Common myeloid progenitor, CD34-positive (primary cell): ENCODE results near the gene SLX9.

Experiments used
- CTCF ChIA-PET: fragments of 350-600 bp; sonication (Branson Sonifier 250); formaldehyde crosslinking; loops from one replicate; lab custom pipeline; 2021; ENCODE audit warnings: antibody characterized with exemption; lab: Charles Lee
- POLR2A ChIA-PET: fragments of 350-600 bp; sonication (Branson Sonifier 250); formaldehyde crosslinking; loops from one replicate; lab custom pipeline; 2021; ENCODE audit warnings: antibody characterized with exemption; lab: Charles Lee
- DNase-seq, 3 donors: peaks; one replicate each; pipeline versions ENCODE4 v3.0.0 to v3.0.0-alpha.2; 2013
- H3K27ac ChIP-seq, 2 experiments: 1 replicate in 1 of 2; 2 replicates in 1 of 2; pipeline ENCODE4 v1.7.0; 2013; ENCODE audit warnings: inconsistent platforms in 2 of 2, low read length in 2 of 2, mild to moderate bottlenecking in 2 of 2, low read depth in 1 of 2, moderate library complexity in 1 of 2; ENCODE audit not compliant: severe bottlenecking in 2 of 2, insufficient read depth in 1 of 2, poor library complexity in 1 of 2
- H3K27me3 ChIP-seq, 5 experiments: replicated peaks in 2 of 5; 1 replicate in 3 of 5; 2 replicates in 2 of 5; pipeline versions ENCODE4 v1.6.1 to v1.7.0; 2013; ENCODE audit warnings: low read length in 4 of 5, mild to moderate bottlenecking in 2 of 5, moderate library complexity in 2 of 5, inconsistent platforms in 1 of 5; ENCODE audit not compliant: insufficient read depth in 5 of 5, control insufficient read depth in 4 of 5
- H3K36me3 ChIP-seq, 4 experiments: 1 replicate in 2 of 4; 2 replicates in 2 of 4; pipeline versions ENCODE4 v1.6.1 to v1.7.0; 2013; ENCODE audit warnings: low read length in 3 of 4, control low read depth in 1 of 4, mild to moderate bottlenecking in 1 of 4; ENCODE audit not compliant: control insufficient read depth in 4 of 4, insufficient read depth in 4 of 4
- H3K4me1 ChIP-seq, 4 experiments: 1 replicate in 3 of 4; 2 replicates in 1 of 4; pipeline versions ENCODE4 v1.6.1 to v1.7.1; 2013; ENCODE audit warnings: low read length in 3 of 4, mild to moderate bottlenecking in 3 of 4, control low read depth in 1 of 4, inconsistent platforms in 1 of 4, moderate library complexity in 1 of 4; ENCODE audit not compliant: control insufficient read depth in 4 of 4, insufficient read depth in 4 of 4; ENCODE audit errors: control extremely low read depth in 1 of 4
- H3K4me3 ChIP-seq, 7 experiments: 1 replicate in 4 of 7; 2 replicates in 3 of 7; pipeline versions ENCODE4 v1.5.1 to v1.7.0; 2013; ENCODE audit warnings: mild to moderate bottlenecking in 7 of 7, low read length in 6 of 7, moderate library complexity in 6 of 7, inconsistent platforms in 2 of 7, low read depth in 2 of 7, control low read depth in 1 of 7; ENCODE audit not compliant: insufficient read depth in 4 of 7, control insufficient read depth in 1 of 7; ENCODE audit errors: extremely low read depth in 1 of 7
- H3K9me3 ChIP-seq, 5 experiments: 1 replicate in 4 of 5; 2 replicates in 1 of 5; pipeline versions ENCODE4 v1.6.1 to v1.7.1; 2013; ENCODE audit warnings: low read length in 4 of 5, mild to moderate bottlenecking in 2 of 5, inconsistent platforms in 1 of 5, low read depth in 1 of 5, moderate library complexity in 1 of 5; ENCODE audit not compliant: control insufficient read depth in 4 of 5, insufficient read depth in 2 of 5; ENCODE audit errors: control extremely low read depth in 1 of 5
- WGBS: methylation state at CpG from one replicate; pipeline ENCODE4 v1.1.5; 2013; ENCODE audit not compliant: insufficient coverage; 5-methylcytosine and 5-hydroxymethylcytosine counted together

The SLX9 gene

DNA sequence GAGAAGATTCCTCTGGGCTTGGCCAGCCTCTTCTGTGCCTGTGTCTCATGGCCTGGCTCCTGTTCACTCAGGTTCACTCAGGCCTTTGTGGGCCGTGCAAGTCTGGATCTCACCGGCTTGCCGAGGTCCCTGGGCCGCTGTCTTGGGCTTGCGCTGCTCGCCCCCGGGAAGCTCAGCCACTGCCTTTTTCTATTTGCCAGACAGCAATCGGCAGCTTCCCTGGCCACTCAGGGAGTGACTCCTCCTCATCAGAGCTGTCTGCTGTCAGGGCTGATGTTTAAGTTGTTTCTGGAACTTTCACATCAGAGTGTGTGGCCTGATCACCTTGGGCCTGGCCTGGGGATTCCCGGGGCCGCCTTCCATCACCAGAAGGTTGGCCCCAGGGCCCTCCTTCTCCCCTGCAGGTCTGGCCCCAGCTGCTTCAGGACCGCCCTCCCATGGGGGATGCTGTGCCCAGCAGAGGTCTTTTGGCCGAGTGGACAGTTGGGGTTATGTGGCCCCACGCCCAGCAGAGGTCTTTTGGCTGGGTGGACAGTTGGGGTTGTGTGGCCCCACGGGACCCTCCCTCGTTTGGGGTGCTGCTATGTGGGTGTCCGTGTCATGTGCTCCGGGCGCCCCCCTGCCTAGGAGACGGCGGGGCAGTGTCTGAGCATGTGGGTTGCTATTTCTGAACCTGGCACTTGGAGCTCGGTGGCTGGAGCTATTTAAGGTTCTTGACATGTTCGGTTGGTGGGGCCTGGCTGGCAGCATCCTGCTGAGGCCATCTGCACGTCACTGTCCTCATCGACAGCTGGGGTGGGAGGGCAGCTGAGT is 12.5 kb downstream of the SLX9 start:
- peaks cover 0 to 4% (median 0%) of the 10 kb centered on the region in 4 experiments for H3K4me1 ChIP-seq
- 95% methylated on average over 23 of the region's 24 CpGs for WGBS
- no peak overlapping the region for H3K4me3 ChIP-seq
- ChIA-PET POLR2A (no interaction called here), CTCF (interaction anchor here (0.6 to 13.3 kb wide), 6 partner anchors 11 to 449 kb away, joined by 3 to 196 read pairs (median 40); no protein-coding TSS in a partner anchor)
- peaks cover 4 to 87% (median 41%) of the 10 kb centered on the region in 4 experiments for H3K36me3 ChIP-seq
- H3K27ac ChIP-seq = no peak overlapping the region
- no peaks in the 10 kb centered on the region for H3K9me3 ChIP-seq
- no peak for DNase-seq
- H3K27me3 ChIP-seq = no peaks in the 10 kb centered on the region

DNA sequence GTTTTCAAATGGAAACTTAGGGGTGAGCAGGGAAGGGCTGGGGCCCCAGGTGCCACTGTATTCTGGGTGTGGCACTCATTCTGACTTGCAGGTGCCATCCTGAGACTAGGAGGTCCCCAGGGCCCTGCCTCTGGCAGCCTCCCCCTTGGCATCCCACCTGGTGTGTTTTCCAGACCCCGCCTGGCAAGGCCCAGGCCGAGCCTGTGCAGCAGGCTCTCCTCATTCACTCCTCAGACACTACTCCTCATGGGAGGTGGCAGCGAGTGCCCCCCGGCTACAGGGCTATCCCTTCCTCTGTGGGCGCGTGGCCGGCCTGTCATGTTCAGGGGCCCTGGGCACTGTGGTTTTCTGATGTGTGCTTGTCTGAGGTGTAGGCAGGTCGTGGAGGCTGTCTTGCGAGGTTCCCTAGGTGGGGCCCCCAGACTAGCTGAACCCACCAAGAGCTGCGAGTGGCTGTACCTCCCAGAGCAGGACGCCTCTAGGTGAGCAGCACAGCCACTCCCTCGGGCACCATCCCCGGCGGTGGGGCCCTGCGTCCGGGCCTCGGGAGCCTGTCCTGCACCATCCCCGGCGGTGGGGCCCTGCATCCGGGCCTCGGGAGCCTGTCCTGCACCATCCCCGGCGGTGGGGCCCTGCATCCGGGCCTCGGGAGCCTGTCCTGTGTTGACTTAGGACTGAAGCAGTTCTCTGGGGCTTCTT is 13.2 kb downstream of the SLX9 start:
- Histone ChIP-seq H3K4me3 (no peak overlapping the region), H3K4me1 (peaks cover 0 to 4% (median 0%) of the 10 kb centered on the region in 4 experiments), H3K36me3 (peaks cover 2 to 87% (median 42%) of the 10 kb centered on the region in 4 experiments), H3K9me3 (no peaks in the 10 kb centered on the region), H3K27me3 (no peaks in the 10 kb centered on the region), H3K27ac (no peak overlapping the region)
- no peak for DNase-seq
- 97% methylated on average over 20 of the region's 25 CpGs for WGBS
- ChIA-PET CTCF (interaction anchor here (0.6 to 13.3 kb wide), 7 partner anchors 10 to 449 kb away, joined by 3 to 196 read pairs (median 5); no protein-coding TSS in a partner anchor), POLR2A (no interaction called here)

DNA sequence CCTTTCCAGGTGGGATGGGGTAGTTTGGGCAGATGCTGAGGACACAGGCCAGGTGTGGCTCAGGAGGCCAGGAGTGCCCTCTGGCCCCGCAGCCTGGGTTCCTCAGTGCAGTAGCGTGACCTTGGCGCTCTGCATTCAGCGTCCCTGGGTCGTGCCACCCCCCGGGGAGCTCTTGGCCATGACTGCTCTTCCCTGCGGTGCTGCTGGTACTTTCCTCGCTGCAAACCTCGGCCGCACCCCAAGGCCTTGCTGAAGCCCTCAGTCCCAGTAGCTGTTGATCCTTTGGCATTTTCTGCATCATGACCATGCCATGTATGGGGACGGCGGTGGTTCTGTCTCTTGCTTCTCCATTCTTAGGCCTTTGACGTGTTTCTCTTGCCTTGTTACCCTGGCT is 13.8 kb downstream of the SLX9 start:
- no peak for DNase-seq
- Histone ChIP-seq H3K27me3 (no peaks in the 10 kb centered on the region), H3K9me3 (no peaks in the 10 kb centered on the region), H3K4me1 (peaks cover 0 to 4% (median 0%) of the 10 kb centered on the region in 4 experiments), H3K4me3 (no peak overlapping the region), H3K36me3 (peaks cover 2 to 88% (median 47%) of the 10 kb centered on the region in 4 experiments), H3K27ac (no peak overlapping the region)
- CTCF ChIA-PET = interaction anchor here (1.2 to 13.3 kb wide), 5 partner anchors 10 to 185 kb away, joined by 3 to 196 read pairs (median 74); no protein-coding TSS in a partner anchor
- WGBS = 96% methylated on average over 12 of the region's 13 CpGs
- POLR2A ChIA-PET = no interaction called here

DNA sequence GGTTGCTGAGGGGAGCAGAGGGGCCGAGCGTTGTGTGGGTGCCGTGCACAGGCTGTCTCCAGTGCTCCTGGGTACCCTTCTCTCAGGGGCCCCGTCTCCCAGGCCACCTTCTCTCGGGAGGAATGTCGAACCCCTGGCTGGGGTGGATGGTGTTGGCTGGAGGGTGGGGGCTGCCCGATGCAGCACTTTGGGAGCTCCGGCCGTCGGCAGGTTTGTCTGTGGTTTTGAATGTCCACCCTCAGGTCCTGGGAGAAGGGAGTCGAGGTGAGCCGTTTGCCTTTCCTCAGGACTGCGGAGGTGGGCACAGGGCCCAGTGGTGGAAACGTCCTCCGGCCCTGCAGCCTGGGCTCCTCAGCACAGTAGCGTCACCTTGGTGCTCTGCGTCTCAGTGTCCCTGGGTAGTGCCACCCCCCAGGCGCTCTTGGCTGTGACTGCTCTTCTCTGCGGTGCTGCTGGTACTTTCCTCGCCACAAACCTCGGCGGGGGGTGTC is 14.5 kb downstream of the SLX9 start:
- Histone ChIP-seq H3K36me3 (peaks cover 2 to 86% (median 48%) of the 10 kb centered on the region in 4 experiments), H3K4me1 (peaks cover 0 to 4% (median 0%) of the 10 kb centered on the region in 4 experiments), H3K27me3 (no peaks in the 10 kb centered on the region), H3K27ac (no peak overlapping the region), H3K9me3 (no peaks in the 10 kb centered on the region), H3K4me3 (no peak overlapping the region)
- ChIA-PET CTCF (interaction anchor here (1.2 to 13.3 kb wide), 4 partner anchors 9 to 184 kb away, joined by 3 to 196 read pairs (median 134); no protein-coding TSS in a partner anchor), POLR2A (no interaction called here)
- WGBS = 99% methylated on average over 15 of the region's 22 CpGs
- DNase-seq = no peak

DNA sequence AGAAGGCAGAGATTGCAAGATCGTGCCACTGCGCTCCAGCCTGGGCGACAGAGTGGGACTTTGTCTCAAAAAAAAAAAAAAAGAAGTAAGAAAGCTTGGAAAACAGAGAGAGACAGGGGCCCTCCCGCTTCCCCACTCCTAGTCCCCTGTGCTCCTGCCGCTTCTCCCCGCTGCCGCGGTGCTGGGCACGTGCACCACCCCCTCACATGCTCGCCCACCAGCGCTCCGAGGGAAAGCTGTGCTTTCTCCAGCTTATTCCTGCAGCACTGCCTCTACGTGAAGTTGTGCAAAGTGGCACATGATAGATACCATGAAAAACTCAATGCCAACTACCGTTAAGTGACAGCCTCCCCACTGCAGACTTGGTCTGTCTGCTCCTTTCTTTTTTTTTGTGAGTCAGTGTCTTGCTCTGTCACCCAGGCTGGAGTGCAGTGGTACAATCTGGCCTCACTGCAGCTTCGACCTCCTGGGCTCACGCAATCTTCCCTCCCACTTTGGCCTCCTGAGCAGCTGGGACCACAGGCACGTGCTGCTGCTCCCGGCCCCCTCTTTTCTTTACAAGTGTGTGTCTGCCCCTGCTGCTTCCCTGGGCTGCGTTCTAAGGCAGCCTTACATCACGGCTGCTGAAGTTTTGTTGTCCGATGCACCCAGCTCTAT is 15.4 kb downstream of the SLX9 start:
- Histone ChIP-seq H3K27me3 (no peaks in the 10 kb centered on the region), H3K9me3 (no peaks in the 10 kb centered on the region), H3K4me1 (no peaks in the 10 kb centered on the region), H3K36me3 (peaks cover 2 to 87% (median 53%) of the 10 kb centered on the region in 4 experiments), H3K27ac (no peak overlapping the region), H3K4me3 (no peak overlapping the region)
- CTCF ChIA-PET = interaction anchor here (0.6 to 1.8 kb wide), 2 partner anchors 158 to 181 kb away, joined by 3 to 6 read pairs; no protein-coding TSS in a partner anchor
- POLR2A ChIA-PET = no interaction called here
- 97% methylated on average over 18 of the region's 21 CpGs for WGBS
- no peak for DNase-seq

DNA sequence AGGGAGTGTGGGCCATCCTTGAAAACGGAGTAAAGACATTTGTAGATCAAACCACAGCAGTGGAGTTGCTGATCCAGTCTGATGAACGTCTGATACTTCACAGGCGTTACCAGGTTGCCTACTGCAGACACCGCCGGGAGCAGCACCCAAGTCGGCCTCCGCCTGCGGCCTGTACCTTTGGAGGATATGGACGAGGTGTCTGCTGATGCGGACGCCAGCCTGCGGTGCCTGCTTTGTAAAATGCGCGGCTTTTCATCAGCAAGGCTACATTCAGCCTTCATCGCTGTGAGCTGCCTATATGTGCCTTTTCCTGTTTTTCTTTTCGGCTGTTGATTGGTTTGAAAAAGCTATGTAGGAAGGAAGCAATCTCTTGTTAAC is 16.0 kb downstream of the SLX9 start:
- Histone ChIP-seq H3K36me3 (peaks cover 2 to 87% (median 56%) of the 10 kb centered on the region in 4 experiments), H3K27ac (no peak overlapping the region), H3K4me1 (no peaks in the 10 kb centered on the region), H3K4me3 (no peak overlapping the region), H3K27me3 (no peaks in the 10 kb centered on the region), H3K9me3 (no peaks in the 10 kb centered on the region)
- no peak for DNase-seq
- 92% methylated on average over 15 of the region's 16 CpGs for WGBS
- POLR2A ChIA-PET = no interaction called here
- CTCF ChIA-PET = interaction anchor here (0.6 to 1.8 kb wide), 3 partner anchors 158 to 181 kb away, joined by 3 to 6 read pairs (median 3); no protein-coding TSS in a partner anchor
